Measurements from ENCODE around the gene RAB6A. TPM values are rescaled to one million over a fixed set of nuclear protein-coding genes. Genes with fewer than 3 reads are reported as not detected.

RAB6A gene
- total and polyA plus RNA-seq, 2 donors (not counting 3 experiments of a cell fraction or from before 2014, with no cell fraction given), result 45.0 to 130 TPM

DNA sequence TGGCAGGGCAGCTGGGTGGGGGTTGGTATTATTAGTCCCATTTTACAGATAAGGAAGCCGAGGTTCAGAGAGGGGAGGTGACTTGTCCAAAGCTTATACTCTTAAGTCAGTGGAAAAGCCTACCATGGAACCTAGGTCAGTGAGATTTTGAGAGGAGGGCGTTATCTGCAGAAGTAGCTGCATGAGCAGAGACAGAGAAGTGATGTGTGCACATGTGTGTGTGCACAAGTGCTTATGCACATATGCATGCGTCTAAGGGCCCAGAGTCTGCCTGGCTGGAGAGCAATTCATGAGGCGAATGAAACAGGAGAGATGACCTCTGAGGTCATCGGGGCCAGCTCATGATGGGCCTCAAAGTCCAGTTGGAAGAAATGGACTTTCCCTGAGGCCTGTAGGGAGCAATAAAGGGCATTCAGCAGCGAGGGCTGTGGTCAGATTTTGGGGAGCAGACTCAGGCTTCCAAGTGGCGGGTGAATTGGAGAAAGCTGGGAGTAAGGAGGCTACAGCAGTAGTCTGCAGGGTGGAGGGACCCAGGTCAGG is 106.3 kb downstream of the RAB6A start:
- H2AFZ ChIP-seq (ENCODE audit: low read depth, low read length), result no peak overlapping the region
- FAIRE-seq (no peak), DNase-seq (ENCODE audit: low read depth, low spot score) (no peak)
- no peaks in the 10 kb centered on the region for H3K9me3 ChIP-seq (replicated peaks; ENCODE audit: control insufficient read depth, insufficient read depth, low read length)
- intact Hi-C loops (cut with micrococcal nuclease), result no loop called here
- no peak overlapping the region for H3K4me3 ChIP-seq (replicated peaks in 1 of 3; ENCODE audit: insufficient read depth in 1 of 3, low read depth in 1 of 3, low read length in 3 of 3)
- H3K4me1 ChIP-seq (ENCODE audit: control insufficient read depth, extremely low read depth, insufficient read depth, low read length), result no peaks in the 10 kb centered on the region
- H4K20me1 ChIP-seq (replicated peaks; ENCODE audit: control insufficient read depth, extremely low read depth, insufficient read depth, low read length), result no peaks in the 10 kb centered on the region
- peaks cover 0 to 4% of the 10 kb centered on the region in 2 experiments for H3K27me3 ChIP-seq (ENCODE audit: control insufficient read depth in 2 of 2, insufficient read depth in 2 of 2, low read length in 2 of 2)
- dilution Hi-C loops (cut with MboI; ENCODE audit: extremely low pct_ligation_motif_present, low sequenced_read_pairs), result no loop called here
- H3K27ac ChIP-seq (ENCODE audit: insufficient read depth, low read depth, low read length), result no peak overlapping the region
- H3K36me3 ChIP-seq (ENCODE audit: control insufficient read depth in 2 of 2, extremely low read depth in 1 of 2, insufficient read depth in 2 of 2, low read length in 2 of 2), result no peaks in the 10 kb centered on the region
- no peaks in the 10 kb centered on the region for H3K9me1 ChIP-seq (replicated peaks; ENCODE audit: control insufficient read depth, extremely low read depth, insufficient read depth, low read length)
- no peak for TF ChIP-seq POLR2A (IDR thresholded peaks at IDR 0.05; ENCODE audit: low read depth, low read length)
- no peak for TF ChIP-seq JUN (IDR thresholded peaks at IDR 0.05; ENCODE audit: borderline replicate concordance, insufficient read depth, insufficient read length, low read depth)
- no peak for TF ChIP-seq EZH2 (IDR thresholded peaks at IDR 0.05; ENCODE audit: borderline replicate concordance, low read depth, low read length, severe bottlenecking)
- no peak for TF ChIP-seq POLR2AphosphoS5 (IDR thresholded peaks at IDR 0.05; ENCODE audit: insufficient read depth, low read depth, low read length)
- TF ChIP-seq, protein P1, sequence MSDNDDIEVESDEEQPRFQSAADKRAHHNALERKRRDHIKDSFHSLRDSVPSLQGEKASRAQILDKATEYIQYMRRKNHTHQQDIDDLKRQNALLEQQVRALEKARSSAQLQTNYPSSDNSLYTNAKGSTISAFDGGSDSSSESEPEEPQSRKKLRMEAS (IDR thresholded peaks at IDR 0.05; ENCODE audit: insufficient read depth, insufficient read length), result no peak
- TF ChIP-seq GATA2 (IDR thresholded peaks at IDR 0.05; ENCODE audit: insufficient read depth, insufficient read length, low read depth, low read length), result no peak
- no peak for TF ChIP-seq FOS (IDR thresholded peaks at IDR 0.05; ENCODE audit: borderline replicate concordance, insufficient read depth, low read length)
- TF ChIP-seq MYC (IDR thresholded peaks at IDR 0.05; ENCODE audit: low read depth, low read length), result no peak
- no peak for TF ChIP-seq CTCF (IDR thresholded peaks at IDR 0.05; ENCODE audit: extremely low read depth in 1 of 2, insufficient read depth in 1 of 2, low read depth in 1 of 2, low read length in 2 of 2)
- BruUV-seq (replicated peaks), result no TSS peak
- ChIA-PET CTCF (interaction anchor here (0.6 to 2.5 kb wide), 3 partner anchors 29 to 197 kb away, joined by 3 to 17 read pairs (median 3); partner anchors contain the start of gene FAM168A), POLR2A (no interaction called here)
- no peak overlapping the region for H3K4me2 ChIP-seq (ENCODE audit: insufficient read depth, low read length)
- no peak overlapping the region for H3K9ac ChIP-seq (replicated peaks; ENCODE audit: extremely low read depth, insufficient read depth, low read length)
- H3K79me2 ChIP-seq (ENCODE audit: control insufficient read depth, insufficient read depth, low read length), result no peaks in the 10 kb centered on the region
